ENCODE data around the gene MLPH. TPM values are rescaled to one million over a fixed set of nuclear protein-coding genes. Genes with fewer than 3 reads are reported as not detected.

MLPH gene
- total RNA-seq, 4 donors from 2014 or later, result 59.7 to 889 (median 182) TPM

- intact Hi-C loops (cut with DNase I; ENCODE audit: low total_unique reads) (no loop called here), in situ Hi-C loops (cut with MboI; ENCODE audit: low pct_ligation_motif_present in 1 of 4, low pct_unique_long_range_greater_than_20kb in 1 of 4, low sequenced_read_pairs in 3 of 4) (loop anchor here in 1 of 4 donors (10.0 kb wide), 1 partner anchor 239 kb away; no protein-coding TSS in a partner anchor)
- no peaks in the 10 kb centered on the region for H3K9me3 ChIP-seq
- DNase-seq, result no peak
- peaks cover 0 to 51% (median 24%) of the 10 kb centered on the region in 4 donors for H3K4me1 ChIP-seq
- peak overlapping the region in 1 of 4 donors; percentile 53 for H3K27ac ChIP-seq
- no peak overlapping the region for H3K4me3 ChIP-seq
- no peaks in the 10 kb centered on the region for H3K36me3 ChIP-seq
- no peaks in the 10 kb centered on the region for H3K27me3 ChIP-seq
- no peak for TF ChIP-seq EP300 (IDR thresholded peaks at IDR 0.05; ENCODE audit: low read depth)
- TF ChIP-seq POLR2AphosphoS5 (IDR thresholded peaks at IDR 0.05), result no peak
- TF ChIP-seq POLR2A (IDR thresholded peaks at IDR 0.05), result no peak
- TF ChIP-seq CTCF (IDR thresholded peaks at IDR 0.05), result no peak
- 60 to 85% methylated on average over 1 to 14 of the region's 15 CpGs for WGBS, 2 donors (ENCODE audit: low coverage in 1 of 2)
Observed at GRCh38 chr2:237505188-237505939, 18.3 kb downstream of the MLPH start.

GRCh38 chr2:237507512-237507911 is 20.5 kb downstream of the MLPH start:
- Histone ChIP-seq H3K27me3 (no peaks in the 10 kb centered on the region), H3K9me3 (no peaks in the 10 kb centered on the region), H3K4me3 (no peak overlapping the region), H3K27ac (peak overlapping the region in 3 of 4 donors; percentile 2 to 53 (median 35)), H3K4me1 (peaks cover 2 to 50% (median 19%) of the 10 kb centered on the region in 4 donors), H3K36me3 (no peaks in the 10 kb centered on the region)
- WGBS, 2 donors (ENCODE audit: low coverage in 1 of 2), result 42 to 48% methylated on average over 7 of the region's 7 CpGs
- intact Hi-C loops (cut with DNase I; ENCODE audit: low total_unique reads), result no loop called here
- DNase-seq, result no peak
- in situ Hi-C loops (cut with MboI; ENCODE audit: low pct_ligation_motif_present in 1 of 4, low pct_unique_long_range_greater_than_20kb in 1 of 4, low sequenced_read_pairs in 3 of 4), result loop anchor here in 1 of 4 donors (10.0 kb wide), 1 partner anchor 237 kb away; no protein-coding TSS in a partner anchor
- no peak for TF ChIP-seq CTCF (IDR thresholded peaks at IDR 0.05)
- TF ChIP-seq EP300 (IDR thresholded peaks at IDR 0.05; ENCODE audit: low read depth), result no peak
- no peak for TF ChIP-seq POLR2AphosphoS5 (IDR thresholded peaks at IDR 0.05)
- TF ChIP-seq POLR2A (IDR thresholded peaks at IDR 0.05), result no peak

GRCh38 chr2:237508361-237508760 is 21.3 kb downstream of the MLPH start:
- TF ChIP-seq POLR2A (IDR thresholded peaks at IDR 0.05) (no peak), CTCF (IDR thresholded peaks at IDR 0.05) (no peak)
- Histone ChIP-seq H3K4me3 (no peak overlapping the region), H3K4me1 (peaks cover 8 to 50% (median 14%) of the 10 kb centered on the region in 4 donors), H3K9me3 (no peaks in the 10 kb centered on the region), H3K27ac (no peak overlapping the region), H3K27me3 (no peaks in the 10 kb centered on the region), H3K36me3 (no peaks in the 10 kb centered on the region)
- WGBS, 2 donors (ENCODE audit: low coverage in 1 of 2), result 71 to 91% methylated on average over 1 to 4 of the region's 4 CpGs
- intact Hi-C loops (cut with DNase I; ENCODE audit: low total_unique reads), result no loop called here
- DNase-seq, result no peak
- in situ Hi-C loops (cut with MboI; ENCODE audit: low pct_ligation_motif_present in 1 of 4, low pct_unique_long_range_greater_than_20kb in 1 of 4, low sequenced_read_pairs in 3 of 4), result loop anchor here in 1 of 4 donors (10.0 kb wide), 1 partner anchor 236 kb away; no protein-coding TSS in a partner anchor

GRCh38 chr2:237509151-237509550 is 22.1 kb downstream of the MLPH start:
- Histone ChIP-seq H3K4me3 (no peak overlapping the region), H3K27ac (peak overlapping the region in 3 of 4 donors; percentile 65 to 70 (median 66)), H3K9me3 (no peaks in the 10 kb centered on the region), H3K36me3 (no peaks in the 10 kb centered on the region), H3K27me3 (no peaks in the 10 kb centered on the region), H3K4me1 (peaks cover 8 to 50% (median 14%) of the 10 kb centered on the region in 4 donors)
- no peak for DNase-seq
- 90% methylated on average over 2 of the region's 2 CpGs; no CpG with 5 or more reads in 1 of the 2 donors for WGBS, 2 donors (ENCODE audit: low coverage in 1 of 2)
- in situ Hi-C loops (cut with MboI; ENCODE audit: low pct_ligation_motif_present in 1 of 4, low pct_unique_long_range_greater_than_20kb in 1 of 4, low sequenced_read_pairs in 3 of 4), result loop anchor here in 1 of 4 donors (10.0 kb wide), 1 partner anchor 236 kb away; no protein-coding TSS in a partner anchor
- TF ChIP-seq CTCF (IDR thresholded peaks at IDR 0.05), result no peak
- TF ChIP-seq EP300 (IDR thresholded peaks at IDR 0.05; ENCODE audit: low read depth), result no peak
- no peak for TF ChIP-seq POLR2AphosphoS5 (IDR thresholded peaks at IDR 0.05)
- no peak for TF ChIP-seq POLR2A (IDR thresholded peaks at IDR 0.05)
- intact Hi-C loops (cut with DNase I; ENCODE audit: low total_unique reads), result no loop called here

Data from transverse colon (tissue), 4 donors.